GM21529 (cell line): ENCODE measurements around the gene CLEC14A.

Source experiments
- ATAC-seq: cut with Tn5 transposase; IDR thresholded peaks from one replicate; pipeline ENCODE4 v1.9.1; 2021; ENCODE audit not compliant: unreplicated experiment

The CLEC14A gene

GRCh38 chr14:38255673-38256532, at the start of gene CLEC14A:
TSS of gene CLEC14A (minus strand) at chr14:38256093. CDS start at chr14:38256022, 71 bp downstream.
- no peak for ATAC-seq

GRCh38 chr14:38302966-38303365, 47.1 kb upstream of the CLEC14A start:
- no peak for ATAC-seq

GRCh38 chr14:38302034-38302433, 46.1 kb upstream of the CLEC14A start:
- ATAC-seq: no peak

- ATAC-seq: no peak
Observed at GRCh38 chr14:38297681-38298080, 41.8 kb upstream of the CLEC14A start.

GRCh38 chr14:38291681-38292467, 36.0 kb upstream of the CLEC14A start:
- no peak for ATAC-seq

- ATAC-seq: no peak
Observed at GRCh38 chr14:38290601-38291188, 34.8 kb upstream of the CLEC14A start.

GRCh38 chr14:38286452-38286851, 30.6 kb upstream of the CLEC14A start:
- ATAC-seq: no peak

- no peak for ATAC-seq
Observed at GRCh38 chr14:38285962-38286361, 30.1 kb upstream of the CLEC14A start.

- ATAC-seq: no peak
Observed at GRCh38 chr14:38282936-38283335, 27.0 kb upstream of the CLEC14A start.

GRCh38 chr14:38280081-38280480, 24.2 kb upstream of the CLEC14A start:
- no peak for ATAC-seq

GRCh38 chr14:38279572-38279971, 23.7 kb upstream of the CLEC14A start:
- no peak for ATAC-seq

- no peak for ATAC-seq
Observed at GRCh38 chr14:38278035-38278434, 22.1 kb upstream of the CLEC14A start.

- ATAC-seq: no peak
Observed at GRCh38 chr14:38262844-38263243, 7.0 kb upstream of the CLEC14A start.

GRCh38 chr14:38261620-38262019, 5.7 kb upstream of the CLEC14A start:
- no peak for ATAC-seq

GRCh38 chr14:38257507-38257906, 1.6 kb upstream of the CLEC14A start:
- no peak for ATAC-seq

- ATAC-seq: no peak
Observed at GRCh38 chr14:38256533-38256840, 594 bp upstream of the CLEC14A start.

GRCh38 chr14:38255408-38255672, 553 bp downstream of the CLEC14A start:
- ATAC-seq: no peak

- ATAC-seq: no peak
Observed at GRCh38 chr14:38254571-38255407, 1.1 kb downstream of the CLEC14A start.

- no peak for ATAC-seq
Observed at GRCh38 chr14:38253676-38254075, 2.2 kb downstream of the CLEC14A start.

GRCh38 chr14:38252066-38252710, 3.7 kb downstream of the CLEC14A start:
- no peak for ATAC-seq

- no peak for ATAC-seq
Observed at GRCh38 chr14:38250331-38250730, 5.6 kb downstream of the CLEC14A start.
